ENCODE data around the gene TAGLN2. TPM values are rescaled to one million over a fixed set of nuclear protein-coding genes. Genes with fewer than 3 reads are reported as not detected.

TAGLN2 gene
- polyA plus RNA-seq, 2 donors: 309 to 366 TPM

DNA sequence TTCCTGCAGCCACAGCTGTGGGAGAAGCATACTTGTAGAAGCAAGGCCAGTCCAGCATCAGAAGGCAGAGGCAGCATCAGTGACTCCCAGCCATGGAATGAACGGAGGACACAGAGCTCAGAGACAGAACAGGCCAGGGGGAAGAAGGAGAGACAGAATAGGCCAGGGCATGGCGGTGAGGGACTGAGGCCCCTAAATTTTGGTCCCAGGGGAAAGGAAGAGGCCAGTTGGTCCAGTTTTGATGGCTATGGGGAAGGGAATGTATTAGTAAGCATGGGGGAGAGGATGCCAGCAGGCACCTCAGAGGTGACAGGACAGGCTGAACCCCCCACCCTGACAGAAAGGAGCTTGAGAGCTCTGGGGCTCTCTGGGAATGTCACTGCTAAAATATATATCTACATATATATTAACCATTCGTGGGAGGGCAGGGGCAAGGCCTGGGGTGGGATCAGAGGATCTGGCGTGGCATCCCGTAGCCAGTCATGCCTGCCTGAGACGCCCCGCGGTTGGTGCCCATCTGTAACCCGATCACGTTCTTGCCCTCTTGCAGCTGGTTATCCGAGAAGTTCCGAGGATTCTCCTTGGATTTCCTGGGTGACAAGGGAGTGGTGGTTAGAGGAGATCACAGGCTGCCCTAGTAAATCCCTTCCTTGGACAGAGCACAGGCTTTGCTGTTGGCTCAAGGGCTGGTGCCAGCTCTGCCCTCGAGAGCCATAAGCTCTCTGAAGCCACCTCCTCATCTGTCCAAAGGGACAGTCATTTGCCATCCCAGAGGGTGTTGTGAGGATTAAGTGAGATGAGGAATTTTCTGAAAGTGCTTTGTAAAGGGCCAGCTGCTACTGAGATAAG is 6.7 kb downstream of the TAGLN2 start:
- Histone ChIP-seq H3K4me3 (ENCODE audit: low read depth in 1 of 2, low read length in 2 of 2) (no peak overlapping the region), H3K9me3 (ENCODE audit: control insufficient read depth in 2 of 2, insufficient read depth in 1 of 2, low read depth in 1 of 2, low read length in 1 of 2) (no peaks in the 10 kb centered on the region), H3K27ac (ENCODE audit: low read depth in 2 of 2, low read length in 1 of 2) (peak overlapping the region in 1 of 2 donors; percentile 44), H3K36me3 (ENCODE audit: control insufficient read depth in 2 of 2, insufficient read depth in 2 of 2, low read length in 1 of 2) (peaks cover 19 to 27% of the 10 kb centered on the region in 2 donors), H3K4me1 (ENCODE audit: control insufficient read depth in 2 of 2, insufficient read depth in 2 of 2, low read length in 1 of 2) (peaks cover 11 to 32% of the 10 kb centered on the region in 2 donors), H3K27me3 (ENCODE audit: control insufficient read depth in 1 of 2, insufficient read depth in 2 of 2, low read length in 2 of 2) (no peaks in the 10 kb centered on the region)
- WGBS, 2 donors: 74 to 78% methylated on average over 13 of the region's 13 CpGs

DNA sequence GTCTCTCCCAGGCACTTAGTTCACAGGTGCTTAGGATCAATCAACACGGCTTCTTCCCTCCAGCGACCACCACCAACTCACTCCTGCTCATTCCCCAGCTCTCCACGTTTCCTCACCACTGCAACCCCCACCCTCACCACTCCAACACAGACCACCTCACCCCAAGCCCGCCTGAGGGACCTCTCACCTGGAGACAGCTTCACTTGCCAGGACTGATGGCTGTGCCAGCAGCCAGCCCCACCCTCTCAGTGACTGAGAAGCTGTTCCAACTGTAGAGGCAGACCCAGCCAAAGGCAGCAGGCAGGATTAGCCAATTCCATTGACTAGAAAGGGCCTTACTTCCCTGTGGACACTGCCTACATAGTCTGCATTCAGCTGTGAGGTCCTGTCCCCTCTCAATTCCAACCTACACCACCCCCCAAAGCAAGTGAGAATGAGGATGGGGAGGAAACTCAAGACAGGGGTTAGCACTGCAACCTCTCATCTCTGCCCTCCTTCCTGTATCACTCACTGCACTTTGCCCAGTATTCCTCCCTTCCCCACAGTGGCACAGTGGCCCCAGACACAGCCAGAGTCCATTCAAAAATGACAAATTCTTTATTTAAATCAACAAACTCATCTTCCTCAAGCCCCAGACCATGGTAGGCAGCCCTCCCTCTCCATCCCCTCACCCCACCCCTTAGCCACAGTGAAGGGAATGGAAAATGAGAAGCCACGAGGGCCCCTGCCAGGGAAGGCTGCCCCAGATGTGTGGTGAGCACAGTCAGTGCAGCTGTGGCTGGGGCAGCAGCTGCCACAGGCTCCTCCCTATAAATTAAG is 7.6 kb downstream of the TAGLN2 start:
- Histone ChIP-seq H3K27me3 (ENCODE audit: control insufficient read depth in 1 of 2, insufficient read depth in 2 of 2, low read length in 2 of 2) (no peaks in the 10 kb centered on the region), H3K9me3 (ENCODE audit: control insufficient read depth in 2 of 2, insufficient read depth in 1 of 2, low read depth in 1 of 2, low read length in 1 of 2) (no peaks in the 10 kb centered on the region), H3K27ac (ENCODE audit: low read depth in 2 of 2, low read length in 1 of 2) (peak overlapping the region; percentile 4 to 59), H3K4me1 (ENCODE audit: control insufficient read depth in 2 of 2, insufficient read depth in 2 of 2, low read length in 1 of 2) (peaks cover 9 to 31% of the 10 kb centered on the region in 2 donors), H3K4me3 (ENCODE audit: low read depth in 1 of 2, low read length in 2 of 2) (no peak overlapping the region), H3K36me3 (ENCODE audit: control insufficient read depth in 2 of 2, insufficient read depth in 2 of 2, low read length in 1 of 2) (peaks cover 19 to 27% of the 10 kb centered on the region in 2 donors)
- WGBS, 2 donors: 42 to 46% methylated on average over 5 of the region's 5 CpGs

- Histone ChIP-seq H3K27me3 (ENCODE audit: control insufficient read depth in 1 of 2, insufficient read depth in 2 of 2, low read length in 2 of 2) (no peaks in the 10 kb centered on the region), H3K4me1 (ENCODE audit: control insufficient read depth in 2 of 2, insufficient read depth in 2 of 2, low read length in 1 of 2) (peaks cover 4 to 21% of the 10 kb centered on the region in 2 donors), H3K27ac (ENCODE audit: low read depth in 2 of 2, low read length in 1 of 2) (peak overlapping the region; percentile 74 to 75), H3K9me3 (ENCODE audit: control insufficient read depth in 2 of 2, insufficient read depth in 1 of 2, low read depth in 1 of 2, low read length in 1 of 2) (no peaks in the 10 kb centered on the region), H3K36me3 (ENCODE audit: control insufficient read depth in 2 of 2, insufficient read depth in 2 of 2, low read length in 1 of 2) (peaks cover 19 to 25% of the 10 kb centered on the region in 2 donors), H3K4me3 (ENCODE audit: low read depth in 1 of 2, low read length in 2 of 2) (no peak overlapping the region)
- 37 to 41% methylated on average over 9 of the region's 9 CpGs for WGBS, 2 donors
Measured at GRCh38 chr1:159916242-159917051, 8.9 kb downstream of the TAGLN2 start.

GRCh38 chr1:159915571-159916241 is 9.6 kb downstream of the TAGLN2 start:
- no peaks in the 10 kb centered on the region for H3K27me3 ChIP-seq (ENCODE audit: control insufficient read depth in 1 of 2, insufficient read depth in 2 of 2, low read length in 2 of 2)
- H3K4me1 ChIP-seq (ENCODE audit: control insufficient read depth in 2 of 2, insufficient read depth in 2 of 2, low read length in 1 of 2): peaks cover 4 to 21% of the 10 kb centered on the region in 2 donors
- peak overlapping the region; percentile 5 to 34 for H3K27ac ChIP-seq (ENCODE audit: low read depth in 2 of 2, low read length in 1 of 2)
- WGBS, 2 donors: 34 to 43% methylated on average over 5 of the region's 5 CpGs
- no peak overlapping the region for H3K4me3 ChIP-seq (ENCODE audit: low read depth in 1 of 2, low read length in 2 of 2)
- peaks cover 19 to 25% of the 10 kb centered on the region in 2 donors for H3K36me3 ChIP-seq (ENCODE audit: control insufficient read depth in 2 of 2, insufficient read depth in 2 of 2, low read length in 1 of 2)
- H3K9me3 ChIP-seq (ENCODE audit: control insufficient read depth in 2 of 2, insufficient read depth in 1 of 2, low read depth in 1 of 2, low read length in 1 of 2): no peaks in the 10 kb centered on the region

DNA sequence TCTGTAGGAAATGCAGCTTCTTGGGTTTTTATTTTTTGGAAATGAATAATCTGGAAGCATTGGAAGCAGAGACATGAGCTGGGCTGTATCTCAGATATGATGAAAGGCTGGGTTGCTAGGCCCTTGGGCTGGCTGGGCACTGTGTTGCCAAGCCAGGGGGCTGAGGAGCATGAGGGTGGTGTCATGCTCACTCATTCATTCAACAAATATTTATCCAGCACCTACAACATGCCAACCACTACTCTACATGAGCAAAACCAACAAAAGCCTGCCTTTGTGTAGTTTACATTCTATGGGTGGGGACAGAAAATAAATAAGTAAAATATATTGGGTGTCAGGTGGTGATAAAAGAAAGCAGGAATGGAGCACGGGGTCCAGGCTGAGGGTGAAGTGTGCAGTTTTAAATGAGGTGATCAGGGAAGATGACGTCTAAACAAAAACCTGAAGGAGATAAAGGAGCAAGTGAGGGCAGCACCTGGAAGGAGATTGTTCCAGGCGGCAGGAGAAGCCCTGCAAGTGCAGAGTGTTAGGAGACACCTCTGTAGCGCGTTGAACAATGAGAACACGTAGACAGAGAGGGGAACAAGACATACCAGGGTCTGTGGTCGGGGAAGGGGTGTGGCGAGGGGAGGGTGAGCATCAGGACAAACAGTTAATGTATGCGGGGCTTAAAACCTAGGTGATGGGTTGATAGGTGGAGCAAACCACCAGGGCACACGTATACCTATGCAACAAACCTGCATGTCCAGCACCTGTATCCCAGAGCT is 10.9 kb downstream of the TAGLN2 start:
- Histone ChIP-seq H3K27ac (ENCODE audit: low read depth in 2 of 2, low read length in 1 of 2) (peak overlapping the region; percentile 53 to 76), H3K4me1 (ENCODE audit: control insufficient read depth in 2 of 2, insufficient read depth in 2 of 2, low read length in 1 of 2) (peaks cover 4 to 24% of the 10 kb centered on the region in 2 donors)

DNA sequence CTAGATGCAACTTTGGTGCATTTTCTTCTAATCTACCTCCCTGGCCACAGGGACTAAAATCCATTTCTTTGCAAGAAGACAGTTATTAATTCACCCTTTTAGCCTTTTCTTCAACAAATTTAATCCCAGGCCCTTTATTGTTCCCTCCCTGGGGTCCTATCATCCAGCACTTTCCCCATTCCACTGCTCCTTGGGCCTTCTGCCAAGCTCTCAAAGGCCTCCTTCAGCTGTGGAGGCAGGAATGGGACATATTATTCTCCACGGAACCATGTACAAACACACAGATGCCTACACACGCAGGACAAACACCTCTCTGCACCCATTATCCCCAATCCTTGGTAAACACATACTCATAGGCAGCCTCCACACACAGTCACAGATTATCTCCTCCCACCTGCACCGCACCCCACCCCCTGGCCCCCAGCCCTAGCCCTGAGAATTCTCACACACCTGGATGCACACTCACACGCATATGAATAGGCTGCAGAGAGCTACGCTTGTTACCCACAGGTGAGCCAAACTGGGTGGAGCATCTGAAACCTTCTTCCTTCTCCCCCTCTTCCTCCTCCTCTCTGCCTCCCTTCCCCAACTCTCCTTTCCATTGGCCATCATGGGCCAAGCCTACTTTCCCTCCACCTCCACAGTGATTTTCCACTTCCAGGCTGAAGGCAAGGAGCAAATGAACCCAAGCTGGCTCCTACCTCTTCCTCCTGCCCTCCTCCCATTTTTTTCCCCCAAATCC is 11.7 kb downstream of the TAGLN2 start:
- Histone ChIP-seq H3K9me3 (ENCODE audit: control insufficient read depth in 2 of 2, insufficient read depth in 1 of 2, low read depth in 1 of 2, low read length in 1 of 2) (no peaks in the 10 kb centered on the region), H3K4me3 (ENCODE audit: low read depth in 1 of 2, low read length in 2 of 2) (no peak overlapping the region), H3K27me3 (ENCODE audit: control insufficient read depth in 1 of 2, insufficient read depth in 2 of 2, low read length in 2 of 2) (no peaks in the 10 kb centered on the region), H3K4me1 (ENCODE audit: control insufficient read depth in 2 of 2, insufficient read depth in 2 of 2, low read length in 1 of 2) (peaks cover 4 to 21% of the 10 kb centered on the region in 2 donors), H3K27ac (ENCODE audit: low read depth in 2 of 2, low read length in 1 of 2) (peak overlapping the region; percentile 53 to 76), H3K36me3 (ENCODE audit: control insufficient read depth in 2 of 2, insufficient read depth in 2 of 2, low read length in 1 of 2) (peaks cover 1 to 10% of the 10 kb centered on the region in 2 donors)
- 39 to 50% methylated on average over 5 of the region's 5 CpGs for WGBS, 2 donors

More for the DNA sequence above, 10.9 kb downstream of the TAGLN2 start:
- H3K9me3 ChIP-seq (ENCODE audit: control insufficient read depth in 2 of 2, insufficient read depth in 1 of 2, low read depth in 1 of 2, low read length in 1 of 2): no peaks in the 10 kb centered on the region
- no peaks in the 10 kb centered on the region for H3K27me3 ChIP-seq (ENCODE audit: control insufficient read depth in 1 of 2, insufficient read depth in 2 of 2, low read length in 2 of 2)
- H3K36me3 ChIP-seq (ENCODE audit: control insufficient read depth in 2 of 2, insufficient read depth in 2 of 2, low read length in 1 of 2): peaks cover 9 to 17% of the 10 kb centered on the region in 2 donors
- no peak overlapping the region for H3K4me3 ChIP-seq (ENCODE audit: low read depth in 1 of 2, low read length in 2 of 2)
- WGBS, 2 donors: 68 to 73% methylated on average over 10 of the region's 10 CpGs

GRCh38 chr1:159911326-159912070 is 13.8 kb downstream of the TAGLN2 start:
- Histone ChIP-seq H3K9me3 (ENCODE audit: control insufficient read depth in 2 of 2, insufficient read depth in 1 of 2, low read depth in 1 of 2, low read length in 1 of 2) (no peaks in the 10 kb centered on the region), H3K4me3 (ENCODE audit: low read depth in 1 of 2, low read length in 2 of 2) (no peak overlapping the region), H3K4me1 (ENCODE audit: control insufficient read depth in 2 of 2, insufficient read depth in 2 of 2, low read length in 1 of 2) (peaks cover 0 to 17% of the 10 kb centered on the region in 2 donors), H3K36me3 (ENCODE audit: control insufficient read depth in 2 of 2, insufficient read depth in 2 of 2, low read length in 1 of 2) (no peaks in the 10 kb centered on the region), H3K27me3 (ENCODE audit: control insufficient read depth in 1 of 2, insufficient read depth in 2 of 2, low read length in 2 of 2) (no peaks in the 10 kb centered on the region), H3K27ac (ENCODE audit: low read depth in 2 of 2, low read length in 1 of 2) (peak overlapping the region; percentile 29 to 38)
- 67 to 80% methylated on average over 6 of the region's 6 CpGs for WGBS, 2 donors
